Right cardiac atrium (tissue), 5 donors: ENCODE results near the gene NKAIN2. TPM values are rescaled to one million over a fixed set of nuclear protein-coding genes. Genes with fewer than 3 reads are reported as not detected.

Source experiments
- ATAC-seq, 2 donors: fragments of 200-7000 bp; cut with Tn5 transposase; one replicate each; pipeline versions ENCODE4 v1.8.0 to v1.9.1; 2020; ENCODE audit warnings: moderate library complexity in 2 of 2, mild to moderate bottlenecking in 1 of 2
- DNase-seq, 3 donors: peaks; one replicate each; pipeline ENCODE4 v3.0.0-alpha.2; 2020
- H3K27ac ChIP-seq: one replicate; pipeline ENCODE4 v1.5.1; 2013; ENCODE audit warnings: mild to moderate bottlenecking, low read length, control low read depth, moderate library complexity
- H3K27me3 ChIP-seq: one replicate; pipeline ENCODE4 v1.6.1; 2013; ENCODE audit not compliant: control insufficient read depth, insufficient read depth
- H3K4me1 ChIP-seq: one replicate; pipeline ENCODE4 v1.6.1; 2013; ENCODE audit warnings: low read length; ENCODE audit not compliant: control insufficient read depth, insufficient read depth
- H3K4me3 ChIP-seq: one replicate; pipeline ENCODE4 v1.5.1; 2013; ENCODE audit warnings: low read length, control low read depth
- H3K9me3 ChIP-seq: one replicate; pipeline ENCODE4 v1.6.1; 2013; ENCODE audit warnings: low read length; ENCODE audit not compliant: control insufficient read depth
- WGBS: extraction: QIAGEN DNeasy Blood & Tissue Kit; methylation state at CpG from one replicate; pipeline ENCODE4 v1.1.7; 2013; 5-methylcytosine and 5-hydroxymethylcytosine counted together
- intact Hi-C, 4 donors: fragments of 100-400 bp; cut with DNase I; formaldehyde crosslinking; loops; one replicate each; pipeline versions ENCODE4 v1.11.0 to v1.14.0; 2022 to 2023
- polyA plus RNA-seq: library from polyadenylated mRNA; stranded (reverse); fragments of 200-250 nt; gene quantifications from one replicate; pipeline ENCODE4 v1.2.3, GENCODE V29; 2013
- total RNA-seq, 4 donors: library from RNA; stranded (reverse); fragmentation: NEBNext Ultra II Directional; extraction: Animal tissue kit (Norgen Biotek cat#: 25700); gene quantifications; one replicate each; pipeline ENCODE4 v1.2.1, GENCODE V29; 2021
- donor health status: healthy with polysubstance abuse.
- donor health status: DM: no; HTN: yes; CAD: no.
- donor health status: DM: no; HTN: no; CAD: no.
- donor health status: DM: no; HTN: yes; CAD: no; lungs with severe emphysema.
- donor health status: DM: yes; HTN: yes; CAD: no.

Gene NKAIN2
- total and polyA plus RNA-seq, 5 donors: 1.3 to 2.7 (median 1.5) TPM

DNA sequence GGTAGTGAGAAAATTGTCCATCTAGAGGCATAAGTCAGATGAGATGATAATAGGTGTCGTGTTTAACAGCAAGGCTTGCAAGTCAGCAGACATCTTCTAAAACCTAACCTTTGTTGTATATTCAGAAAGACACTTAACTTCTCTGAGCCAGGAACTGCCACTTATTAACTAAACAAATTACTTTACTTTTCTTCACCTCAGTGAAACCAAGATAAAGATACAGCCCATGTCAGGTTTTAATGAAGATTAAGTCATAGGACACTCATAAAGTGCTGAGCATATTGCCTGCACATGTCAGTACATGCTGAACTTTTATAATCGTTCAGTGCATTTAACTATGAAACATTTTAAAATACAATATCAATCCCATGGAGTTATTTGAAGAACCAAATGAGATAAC lies 286.8 kb downstream of the NKAIN2 start:
- H3K27me3 ChIP-seq: no peaks in the 10 kb centered on the region
- no peak overlapping the region for H3K27ac ChIP-seq
- ATAC-seq: no peak
- no peaks in the 10 kb centered on the region for H3K9me3 ChIP-seq
- intact Hi-C loops: no loop called here
- WGBS: 39% methylated on average over 2 of the region's 2 CpGs
- H3K4me1 ChIP-seq: no peaks in the 10 kb centered on the region
- no peak for DNase-seq
- H3K4me3 ChIP-seq: no peak overlapping the region

DNA sequence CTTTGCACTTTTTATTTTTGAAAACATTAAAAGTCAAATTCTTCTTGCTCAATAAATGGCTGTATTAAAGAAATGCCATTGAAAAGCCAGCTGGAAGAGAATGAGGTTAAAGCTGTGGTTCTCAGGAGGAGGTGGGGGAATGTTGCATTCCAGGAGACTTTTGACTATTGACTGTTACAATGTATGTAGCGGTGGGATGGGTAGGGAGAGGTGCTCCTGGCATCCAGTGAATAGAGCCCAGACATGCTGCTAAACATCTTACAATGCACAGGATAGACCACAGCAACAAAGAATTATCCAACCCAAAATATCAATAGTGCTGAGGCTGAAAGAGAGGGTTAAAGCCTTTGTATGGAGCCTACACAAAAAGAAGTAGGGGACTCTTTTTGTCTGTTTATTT lies 295.9 kb downstream of the NKAIN2 start:
- Histone ChIP-seq H3K27ac (no peak overlapping the region), H3K4me3 (no peak overlapping the region), H3K27me3 (no peaks in the 10 kb centered on the region), H3K9me3 (no peaks in the 10 kb centered on the region), H3K4me1 (no peaks in the 10 kb centered on the region)
- DNase-seq (no peak), ATAC-seq (no peak)
- WGBS: 88% methylated on average over 1 of the region's 1 CpG
- intact Hi-C loops: no loop called here

DNA sequence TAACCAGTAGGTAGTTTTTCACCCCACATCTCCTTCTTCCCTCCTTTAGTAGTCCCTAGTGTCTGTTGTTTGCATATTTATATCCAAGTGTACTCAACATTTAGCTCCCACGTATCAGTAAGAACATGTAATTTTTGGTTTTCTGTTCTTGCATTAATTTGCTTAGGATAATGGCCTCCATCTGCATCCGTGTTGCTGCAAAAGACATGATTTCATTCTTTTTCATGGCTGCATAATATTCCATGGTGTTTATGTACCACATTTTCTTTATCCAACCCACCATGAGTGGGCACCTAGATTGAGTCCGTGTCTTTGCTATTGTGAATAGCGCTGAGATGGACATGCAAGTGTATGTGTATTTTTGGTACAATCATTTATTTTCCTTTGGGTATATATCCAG lies 306.8 kb downstream of the NKAIN2 start:
- intact Hi-C loops: no loop called here
- no peak for DNase-seq
- Histone ChIP-seq H3K4me1 (no peaks in the 10 kb centered on the region), H3K27me3 (no peaks in the 10 kb centered on the region), H3K4me3 (no peak overlapping the region), H3K9me3 (no peaks in the 10 kb centered on the region), H3K27ac (no peak overlapping the region)
- WGBS: 57% methylated on average over 4 of the region's 4 CpGs
- ATAC-seq: no peak

GRCh38 chr6:124119596-124119995 lies 315.9 kb downstream of the NKAIN2 start:
- no peak overlapping the region for H3K4me3 ChIP-seq
- intact Hi-C loops: no loop called here
- no peak for ATAC-seq
- H3K27me3 ChIP-seq: no peaks in the 10 kb centered on the region
- H3K4me1 ChIP-seq: no peaks in the 10 kb centered on the region
- H3K27ac ChIP-seq: no peak overlapping the region
- 84% methylated on average over 1 of the region's 1 CpG for WGBS
- no peaks in the 10 kb centered on the region for H3K9me3 ChIP-seq
- no peak for DNase-seq

DNA sequence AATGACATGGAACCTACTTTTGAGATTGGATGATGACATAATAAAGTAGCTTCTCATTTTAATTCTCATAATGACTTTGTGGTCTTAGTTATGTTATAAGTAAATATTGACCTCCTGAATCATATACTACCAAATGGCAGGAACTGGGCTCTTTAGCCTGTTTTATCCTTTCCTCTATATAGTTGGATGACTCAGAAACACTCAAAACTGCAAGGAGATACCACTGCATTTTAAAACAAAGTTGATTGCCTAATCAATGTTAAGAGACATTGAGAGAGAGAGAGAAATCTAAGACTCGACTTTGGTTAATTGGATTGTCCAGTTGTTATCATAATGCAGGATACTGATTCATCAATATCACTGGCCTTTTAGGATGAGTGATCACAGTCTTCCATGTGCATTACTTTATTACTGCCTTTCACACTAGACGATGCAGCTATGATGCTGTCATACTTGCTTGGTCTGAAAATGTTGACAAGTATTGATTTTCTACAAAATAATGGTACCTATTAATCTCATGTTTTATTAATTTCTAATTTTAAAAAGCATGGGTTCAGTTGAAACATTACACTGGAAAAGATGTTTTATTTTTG lies 320.0 kb downstream of the NKAIN2 start:
- Histone ChIP-seq H3K27ac (no peak overlapping the region), H3K4me3 (no peak overlapping the region), H3K4me1 (no peaks in the 10 kb centered on the region), H3K9me3 (no peaks in the 10 kb centered on the region), H3K27me3 (no peaks in the 10 kb centered on the region)
- DNase-seq (no peak), ATAC-seq (no peak)
- intact Hi-C loops: no loop called here
- 70% methylated on average over 2 of the region's 2 CpGs for WGBS

DNA sequence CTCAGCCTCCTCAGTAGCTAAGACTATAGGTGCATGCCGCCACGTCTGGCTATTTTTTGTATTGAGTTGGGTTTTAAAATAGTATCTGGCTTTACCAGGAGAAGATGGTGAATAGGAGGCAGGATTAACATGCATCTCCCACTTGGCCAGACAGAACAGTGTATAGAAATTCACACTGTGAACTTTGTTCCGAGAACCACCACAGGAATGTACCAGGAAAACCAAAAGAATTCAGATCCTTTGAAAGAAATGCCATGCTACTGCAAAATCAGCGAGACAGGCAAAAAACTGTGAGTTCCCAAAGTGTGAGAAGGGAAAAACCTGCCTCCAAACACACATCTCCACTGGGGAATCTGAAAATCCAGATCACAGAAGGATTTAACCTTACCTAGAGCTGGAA lies 327.6 kb downstream of the NKAIN2 start:
- intact Hi-C loops: no loop called here
- ATAC-seq: no peak
- no peak for DNase-seq
- H3K27me3 ChIP-seq: no peaks in the 10 kb centered on the region
- H3K9me3 ChIP-seq: no peaks in the 10 kb centered on the region
- no peak overlapping the region for H3K4me3 ChIP-seq
- no peak overlapping the region for H3K27ac ChIP-seq
- WGBS: 83% methylated on average over 4 of the region's 4 CpGs
- H3K4me1 ChIP-seq: no peaks in the 10 kb centered on the region

DNA sequence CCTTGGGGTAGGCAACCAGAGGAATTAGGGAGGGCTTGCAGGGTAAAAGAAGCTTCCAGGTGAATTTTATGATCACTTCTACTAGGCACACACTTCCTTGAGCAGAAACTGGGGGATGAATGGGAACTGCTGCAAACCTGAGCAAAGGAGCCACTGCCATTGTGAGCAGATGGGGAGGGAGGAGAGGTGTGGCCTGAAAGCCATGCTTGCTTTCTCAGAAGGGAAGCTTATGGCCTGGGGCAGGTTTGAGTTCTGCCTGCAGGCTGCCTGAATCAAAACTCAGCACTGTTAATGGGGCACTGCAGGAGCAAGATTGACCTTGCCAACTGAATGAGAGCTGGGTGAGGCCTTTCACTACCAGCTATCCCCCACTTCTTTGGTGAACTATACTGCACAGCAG lies 328.1 kb downstream of the NKAIN2 start:
- intact Hi-C loops: no loop called here
- no peaks in the 10 kb centered on the region for H3K4me1 ChIP-seq
- H3K4me3 ChIP-seq: no peak overlapping the region
- ATAC-seq (no peak), DNase-seq (no peak)
- no peak overlapping the region for H3K27ac ChIP-seq
- H3K27me3 ChIP-seq: no peaks in the 10 kb centered on the region
- H3K9me3 ChIP-seq: no peaks in the 10 kb centered on the region

DNA sequence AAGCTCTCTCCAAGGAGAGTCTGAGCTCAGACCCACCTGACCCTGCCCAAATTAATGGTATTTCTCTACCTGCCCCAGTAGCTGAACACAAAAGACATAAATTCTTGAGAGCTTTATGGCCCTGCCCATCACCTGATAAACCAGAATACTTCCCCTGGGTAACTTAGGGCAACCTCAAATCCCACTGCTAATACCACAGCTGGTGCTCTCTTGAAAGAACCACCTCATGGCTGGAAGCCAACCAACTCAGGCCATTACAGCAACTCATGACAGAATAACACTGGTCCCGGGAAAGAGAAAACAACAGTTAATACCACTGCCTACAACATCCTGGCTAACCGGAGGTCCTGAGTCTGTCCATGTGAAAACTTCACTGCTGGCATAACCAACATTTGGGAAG lies 328.6 kb downstream of the NKAIN2 start:
- Histone ChIP-seq H3K4me3 (no peak overlapping the region), H3K27me3 (no peaks in the 10 kb centered on the region), H3K4me1 (no peaks in the 10 kb centered on the region), H3K27ac (no peak overlapping the region), H3K9me3 (no peaks in the 10 kb centered on the region)
- WGBS: 84% methylated on average over 2 of the region's 2 CpGs
- ATAC-seq (no peak), DNase-seq (no peak)
- intact Hi-C loops: no loop called here

- Histone ChIP-seq H3K27me3 (no peaks in the 10 kb centered on the region), H3K4me1 (no peaks in the 10 kb centered on the region), H3K27ac (no peak overlapping the region), H3K4me3 (no peak overlapping the region), H3K9me3 (no peaks in the 10 kb centered on the region)
- ATAC-seq: no peak
- no peak for DNase-seq
- WGBS: 68% methylated on average over 2 of the region's 2 CpGs
- intact Hi-C loops: no loop called here
Observed at GRCh38 chr6:124142852-124143251, 339.2 kb downstream of the NKAIN2 start.

GRCh38 chr6:124143435-124143834 lies 339.8 kb downstream of the NKAIN2 start:
- no peak for ATAC-seq
- DNase-seq: no peak
- no peaks in the 10 kb centered on the region for H3K4me1 ChIP-seq
- no peaks in the 10 kb centered on the region for H3K9me3 ChIP-seq
- no peak overlapping the region for H3K4me3 ChIP-seq
- intact Hi-C loops: no loop called here
- no peak overlapping the region for H3K27ac ChIP-seq
- H3K27me3 ChIP-seq: no peaks in the 10 kb centered on the region

DNA sequence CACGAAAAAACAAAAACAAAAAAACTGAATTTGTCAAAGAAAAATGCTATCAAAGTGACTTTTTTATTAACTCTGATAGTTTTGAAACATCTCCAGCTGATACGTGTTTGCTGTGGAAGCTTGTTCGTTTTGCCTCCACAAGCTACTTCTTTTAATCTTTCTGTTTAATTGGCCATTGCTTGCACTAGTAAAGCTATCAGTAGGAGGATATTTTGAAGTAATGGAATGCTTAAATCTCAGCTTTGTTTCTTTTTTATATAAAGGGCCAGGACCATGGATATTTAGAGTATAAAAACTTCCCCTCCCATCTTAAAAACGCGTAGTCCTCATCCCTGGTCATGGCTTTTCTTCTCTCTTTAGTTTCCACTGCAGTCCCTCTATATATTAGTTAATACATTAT lies 344.0 kb downstream of the NKAIN2 start:
- intact Hi-C loops: no loop called here
- Histone ChIP-seq H3K27ac (no peak overlapping the region), H3K4me1 (no peaks in the 10 kb centered on the region), H3K4me3 (no peak overlapping the region), H3K27me3 (no peaks in the 10 kb centered on the region), H3K9me3 (no peaks in the 10 kb centered on the region)
- WGBS: 28% methylated on average over 5 of the region's 5 CpGs
- no peak for DNase-seq
- ATAC-seq: no peak

DNA sequence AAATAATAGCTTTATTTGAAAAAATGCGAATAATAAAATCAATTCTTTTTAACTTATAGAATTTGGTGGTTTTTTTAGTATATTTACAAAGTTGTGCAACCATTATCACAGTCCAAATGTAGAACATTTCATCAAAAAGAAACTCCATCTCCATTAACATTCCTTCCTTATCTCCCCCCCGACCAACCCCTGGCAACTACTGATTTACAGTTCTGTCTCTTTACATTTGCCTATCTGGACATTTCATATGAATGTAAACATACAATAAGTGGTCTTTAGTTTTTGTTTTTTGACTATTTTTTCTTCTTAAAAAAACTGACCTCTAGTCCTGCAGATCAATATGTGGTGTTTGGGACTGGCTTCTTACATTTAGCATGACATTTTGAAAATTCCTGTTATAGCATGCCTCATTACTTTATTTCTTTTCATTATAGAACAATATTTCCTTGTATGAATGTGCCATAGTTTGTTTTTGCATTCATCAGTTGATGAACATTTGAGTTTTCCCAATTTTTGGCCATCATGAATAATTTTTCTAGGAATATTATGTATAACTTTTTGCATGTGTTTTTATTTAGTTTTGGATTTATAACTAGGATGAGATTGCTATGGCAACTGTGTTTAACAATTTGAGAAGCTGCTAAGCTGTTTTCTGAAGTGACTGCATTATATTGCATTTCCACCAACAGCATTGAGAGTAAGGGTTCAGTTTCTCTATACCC lies 344.7 kb downstream of the NKAIN2 start:
- no peak overlapping the region for H3K27ac ChIP-seq
- no peak overlapping the region for H3K4me3 ChIP-seq
- H3K4me1 ChIP-seq: no peaks in the 10 kb centered on the region
- intact Hi-C loops: no loop called here
- DNase-seq (no peak), ATAC-seq (no peak)
- H3K9me3 ChIP-seq: no peaks in the 10 kb centered on the region
- H3K27me3 ChIP-seq: no peaks in the 10 kb centered on the region
- 42% methylated on average over 2 of the region's 2 CpGs for WGBS
